ENCODE results near the gene NTF4. TPM values are rescaled to one million over a fixed set of nuclear protein-coding genes. Genes with fewer than 3 reads are reported as not detected.
"Not testable (repeated sequence)": the region's sequence is repeated elsewhere in the genome, so short reads cannot be mapped to it uniquely, and the experiment has no call there.

The NTF4 gene
- total and polyA plus RNA-seq, 2 donors from 2014 or later = 0.28 TPM; not detected in 1

- no peak for FAIRE-seq
- TF ChIP-seq CTCF (IDR thresholded peaks at IDR 0.05; ENCODE audit: borderline replicate concordance, extremely low read depth, insufficient read depth) = no peak
- Histone ChIP-seq H3K36me3 (ENCODE audit: control insufficient read depth in 2 of 3, insufficient read depth in 3 of 3, low read length in 3 of 3) (no peaks in the 10 kb centered on the region), H3K4me3 (ENCODE audit: low read length in 3 of 3) (no peak overlapping the region), H3K9ac (ENCODE audit: low read length in 3 of 3) (no peak overlapping the region), H3K27ac (ENCODE audit: low read depth in 2 of 2, low read length in 2 of 2) (no peak overlapping the region), H3K27me3 (ENCODE audit: control insufficient read depth, insufficient read depth, low read length) (no peaks in the 10 kb centered on the region), H3K4me1 (ENCODE audit: control insufficient read depth in 2 of 3, insufficient read depth in 2 of 3, low read depth in 1 of 3, low read length in 3 of 3) (peaks cover 0 to 6% (median 0%) of the 10 kb centered on the region in 3 donors), H3K9me3 (ENCODE audit: control insufficient read depth in 2 of 3, insufficient read depth in 1 of 3, low read length in 3 of 3) (no peaks in the 10 kb centered on the region)
- DNase-seq = peak in 4 of 5 donors; percentile 52 to 66 (median 57)
- intact Hi-C loops (cut with DNase I) = no loop called here
Observed at GRCh38 chr19:49020931-49021895, 43.4 kb downstream of the NTF4 start.

- Histone ChIP-seq H3K27ac (ENCODE audit: low read depth in 2 of 2, low read length in 2 of 2) (no peak overlapping the region), H3K9me3 (ENCODE audit: control insufficient read depth in 2 of 3, insufficient read depth in 1 of 3, low read length in 3 of 3) (no peaks in the 10 kb centered on the region), H3K4me3 (ENCODE audit: low read length in 3 of 3) (no peak overlapping the region), H3K36me3 (ENCODE audit: control insufficient read depth in 2 of 3, insufficient read depth in 3 of 3, low read length in 3 of 3) (no peaks in the 10 kb centered on the region), H3K27me3 (ENCODE audit: control insufficient read depth, insufficient read depth, low read length) (no peaks in the 10 kb centered on the region), H3K4me1 (ENCODE audit: control insufficient read depth in 2 of 3, insufficient read depth in 2 of 3, low read depth in 1 of 3, low read length in 3 of 3) (peaks cover 0 to 6% (median 0%) of the 10 kb centered on the region in 3 donors), H3K9ac (ENCODE audit: low read length in 3 of 3) (no peak overlapping the region)
- TF ChIP-seq CTCF (IDR thresholded peaks at IDR 0.05; ENCODE audit: borderline replicate concordance, extremely low read depth, insufficient read depth) = no peak
- no peak for FAIRE-seq
- peak in 2 of 5 donors; percentile 8 to 38 for DNase-seq
- intact Hi-C loops (cut with DNase I) = no loop called here
Observed at GRCh38 chr19:49020342-49020741, 44.3 kb downstream of the NTF4 start.

- H3K27ac ChIP-seq (ENCODE audit: low read depth in 2 of 2, low read length in 2 of 2) = no peak overlapping the region
- peaks cover 0 to 6% (median 0%) of the 10 kb centered on the region in 3 donors for H3K4me1 ChIP-seq (ENCODE audit: control insufficient read depth in 2 of 3, insufficient read depth in 2 of 3, low read depth in 1 of 3, low read length in 3 of 3)
- FAIRE-seq = no peak
- peak in 4 of 5 donors; percentile 69 to 82 (median 75) for DNase-seq
- no peaks in the 10 kb centered on the region for H3K27me3 ChIP-seq (ENCODE audit: control insufficient read depth, insufficient read depth, low read length)
- H3K36me3 ChIP-seq (ENCODE audit: control insufficient read depth in 2 of 3, insufficient read depth in 3 of 3, low read length in 3 of 3) = no peaks in the 10 kb centered on the region
- intact Hi-C loops (cut with DNase I) = no loop called here
- peak overlapping the region in 2 of 3 donors; percentile 14 to 46 for H3K4me3 ChIP-seq (ENCODE audit: low read length in 3 of 3)
- no peak overlapping the region for H3K9ac ChIP-seq (ENCODE audit: low read length in 3 of 3)
- no peak for TF ChIP-seq CTCF (IDR thresholded peaks at IDR 0.05; ENCODE audit: borderline replicate concordance, extremely low read depth, insufficient read depth)
- H3K9me3 ChIP-seq (ENCODE audit: control insufficient read depth in 2 of 3, insufficient read depth in 1 of 3, low read length in 3 of 3) = no peaks in the 10 kb centered on the region
Observed at GRCh38 chr19:49019242-49019932, 45.2 kb downstream of the NTF4 start.

- H3K4me1 ChIP-seq (ENCODE audit: control insufficient read depth in 2 of 3, insufficient read depth in 2 of 3, low read depth in 1 of 3, low read length in 3 of 3); H3K27ac ChIP-seq (ENCODE audit: low read depth in 2 of 2, low read length in 2 of 2); FAIRE-seq; intact Hi-C loops (cut with DNase I); H3K36me3 ChIP-seq (ENCODE audit: control insufficient read depth in 2 of 3, insufficient read depth in 3 of 3, low read length in 3 of 3); H3K9me3 ChIP-seq (ENCODE audit: control insufficient read depth in 2 of 3, insufficient read depth in 1 of 3, low read length in 3 of 3); H3K27me3 ChIP-seq (ENCODE audit: control insufficient read depth, insufficient read depth, low read length): not testable (repeated sequence)
- peak overlapping the region in 1 of 3 donors; percentile 54 for H3K9ac ChIP-seq (ENCODE audit: low read length in 3 of 3)
- peak overlapping the region in 2 of 3 donors; percentile 39 to 46 for H3K4me3 ChIP-seq (ENCODE audit: low read length in 3 of 3)
- peak in 2 of 5 donors; percentile 28 to 33 for DNase-seq
Observed at GRCh38 chr19:49018388-49019241, 46.0 kb downstream of the NTF4 start.
